Uterus (tissue), 4 donors: Measurements from ENCODE around the gene CLCF1. TPM values are rescaled to one million over a fixed set of nuclear protein-coding genes. Genes with fewer than 3 reads are reported as not detected.

Experiments used
- DNase-seq, 2 donors: peaks; one replicate each; pipeline ENCODE4 v3.0.0-alpha.2; 2019 to 2020
- H3K27ac ChIP-seq, 2 donors: fragments of 200-600 bp; sonication (generic); 1 replicate in 1 of 2; 2 replicates in 1 of 2; pipeline ENCODE4 v1.5.1; 2016 to 2018
- H3K27me3 ChIP-seq, 2 donors: fragments of 200-600 bp; sonication (generic); one replicate each; pipeline ENCODE4 v1.5.1; 2018 to 2019; ENCODE audit warnings: control low read depth in 1 of 2
- H3K36me3 ChIP-seq, 2 donors: fragments of 200-600 bp; sonication (generic); one replicate each; pipeline ENCODE4 v1.5.1; 2019; ENCODE audit warnings: control low read depth in 1 of 2
- H3K4me1 ChIP-seq, 2 donors: fragments of 200-600 bp; sonication (generic); one replicate each; pipeline ENCODE4 v1.5.1; 2018 to 2019; ENCODE audit warnings: control low read depth in 1 of 2
- H3K4me3 ChIP-seq, 2 donors: fragments of 200-600 bp; sonication (generic); 1 replicate in 1 of 2; 2 replicates in 1 of 2; pipeline ENCODE4 v1.5.1; 2018 to 2019; ENCODE audit warnings: mild to moderate bottlenecking in 1 of 2
- H3K9me3 ChIP-seq, 2 donors: fragments of 200-600 bp; sonication (generic); one replicate each; pipeline ENCODE4 v1.5.1; 2019; ENCODE audit warnings: control low read depth in 1 of 2
- CTCF ChIP-seq, 4 experiments: fragments of 200-600 bp in 2 of 4; fragments of 450-650 bp in 2 of 4; sonication (generic) in 2 of 4; IDR thresholded peaks; one replicate each; pipeline ENCODE4 v1.5.1; 2016 to 2019; ENCODE audit warnings: antibody characterized with exemption in 4 of 4, mild to moderate bottlenecking in 2 of 4, moderate library complexity in 1 of 4
- POLR2A ChIP-seq, 2 donors: fragments of 450-650 bp; IDR thresholded peaks; one replicate each; pipeline ENCODE4 v1.6.1; 2016; ENCODE audit warnings: antibody characterized with exemption in 2 of 2, mild to moderate bottlenecking in 1 of 2, moderate library complexity in 1 of 2
- intact Hi-C: fragments of 100-400 bp; cut with DNase I; formaldehyde crosslinking; loops from one replicate; pipeline ENCODE4 v1.15.1; 2023; ENCODE audit warnings: low total_unique reads
- total RNA-seq, 4 donors: library from RNA; depleted of rRNA in 3 of 4; stranded (reverse); fragments of >200 nt in 3 of 4; gene quantifications; one replicate each; pipeline versions ENCODE4 v1.1.0 to v1.2.4, GENCODE V29; 2014 to 2023
- donor health status: DM: yes; HTN: yes; CAD: no.

The CLCF1 gene
- total RNA-seq, 4 donors from 2014 or later: 0.77 to 19.3 (median 7.4) TPM

GRCh38 chr11:67364783-67365722, 8.3 kb downstream of the CLCF1 start:
- Histone ChIP-seq H3K36me3 (no peaks in the 10 kb centered on the region), H3K4me1 (peaks cover 5 to 16% of the 10 kb centered on the region in 2 donors), H3K27ac (peak overlapping the region; percentile 92 to 99), H3K9me3 (no peaks in the 10 kb centered on the region), H3K27me3 (no peaks in the 10 kb centered on the region), H3K4me3 (no peak overlapping the region)
- DNase-seq: peak in 1 of 2 donors; percentile 28
- intact Hi-C loops: no loop called here
- no peak for TF ChIP-seq POLR2A (IDR thresholded peaks at IDR 0.05)

- Histone ChIP-seq H3K9me3 (no peaks in the 10 kb centered on the region), H3K36me3 (no peaks in the 10 kb centered on the region), H3K4me3 (no peak overlapping the region), H3K4me1 (peaks cover 5 to 16% of the 10 kb centered on the region in 2 donors), H3K27ac (peak overlapping the region in 1 of 2 donors; percentile 92), H3K27me3 (no peaks in the 10 kb centered on the region)
- intact Hi-C loops: no loop called here
- TF ChIP-seq CTCF (IDR thresholded peaks at IDR 0.05) (no peak), POLR2A (IDR thresholded peaks at IDR 0.05) (no peak)
- DNase-seq: no peak
These were observed 9.2 kb downstream of the CLCF1 start for GRCh38 chr11:67364169-67364568.

GRCh38 chr11:67357831-67358670, 15.3 kb downstream of the CLCF1 start:
- no peaks in the 10 kb centered on the region for H3K27me3 ChIP-seq
- DNase-seq: no peak
- H3K36me3 ChIP-seq: no peaks in the 10 kb centered on the region
- TF ChIP-seq CTCF (IDR thresholded peaks at IDR 0.05) (no peak), POLR2A (IDR thresholded peaks at IDR 0.05) (no peak)
- no peak overlapping the region for H3K4me3 ChIP-seq
- peak overlapping the region; percentile 97 to 99 for H3K27ac ChIP-seq
- H3K9me3 ChIP-seq: no peaks in the 10 kb centered on the region
- intact Hi-C loops: loop anchor here (2.0 kb wide), 1 partner anchor 25 kb away; no protein-coding TSS in a partner anchor
- peaks cover 23 to 37% of the 10 kb centered on the region in 2 donors for H3K4me1 ChIP-seq

- no peak overlapping the region for H3K4me3 ChIP-seq
- DNase-seq: peak; percentile 71 to 74
- H3K27me3 ChIP-seq: no peaks in the 10 kb centered on the region
- H3K9me3 ChIP-seq: no peaks in the 10 kb centered on the region
- no peaks in the 10 kb centered on the region for H3K36me3 ChIP-seq
- peaks cover 24 to 37% of the 10 kb centered on the region in 2 donors for H3K4me1 ChIP-seq
- intact Hi-C loops: loop anchor here (2.0 kb wide), 1 partner anchor 26 kb away; no protein-coding TSS in a partner anchor
- no peak for TF ChIP-seq POLR2A (IDR thresholded peaks at IDR 0.05)
- TF ChIP-seq CTCF (IDR thresholded peaks at IDR 0.05): peak; percentile 90 to 97 (median 94)
- peak overlapping the region; percentile 97 to 99 for H3K27ac ChIP-seq
These were observed 16.4 kb downstream of the CLCF1 start for GRCh38 chr11:67356864-67357561.

GRCh38 chr11:67356387-67356863, 17.0 kb downstream of the CLCF1 start:
- no peaks in the 10 kb centered on the region for H3K9me3 ChIP-seq
- no peak for TF ChIP-seq POLR2A (IDR thresholded peaks at IDR 0.05)
- no peak for TF ChIP-seq CTCF (IDR thresholded peaks at IDR 0.05)
- H3K36me3 ChIP-seq: no peaks in the 10 kb centered on the region
- no peak overlapping the region for H3K4me3 ChIP-seq
- no peaks in the 10 kb centered on the region for H3K27me3 ChIP-seq
- intact Hi-C loops: loop anchor here (2.0 kb wide), 1 partner anchor 26 kb away; no protein-coding TSS in a partner anchor
- DNase-seq: no peak
- H3K4me1 ChIP-seq: peaks cover 30 to 42% of the 10 kb centered on the region in 2 donors
- H3K27ac ChIP-seq: peak overlapping the region; percentile 97 to 99
